ENCODE data around the gene OR2T4.

DNA sequence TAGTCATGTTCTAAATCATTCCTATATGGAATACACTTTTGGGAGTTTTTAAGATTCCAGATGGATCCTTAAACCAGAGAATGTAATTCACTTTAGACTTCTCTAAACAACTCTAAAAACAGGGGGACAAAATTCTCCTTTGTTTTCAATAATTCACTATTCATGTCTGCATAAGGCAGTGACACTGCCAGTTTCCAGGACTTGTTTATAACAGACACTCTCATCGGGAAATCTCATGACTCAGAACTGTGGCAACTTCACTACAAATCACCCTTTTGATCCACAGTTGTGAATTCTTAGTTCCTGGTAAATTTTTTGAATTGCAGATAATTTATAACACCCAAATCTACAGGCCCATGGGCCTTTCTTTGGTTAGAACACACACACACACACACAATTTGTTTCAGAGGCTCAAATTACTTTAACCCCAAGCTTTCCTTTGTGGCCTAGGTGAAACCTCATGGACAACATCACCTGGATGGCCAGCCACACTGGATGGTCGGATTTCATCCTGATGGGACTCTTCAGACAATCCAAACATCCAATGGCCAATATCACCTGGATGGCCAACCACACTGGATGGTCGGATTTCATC, at the start of gene OR2T4:
- TF ChIP-seq TAF1 (IDR thresholded peaks at IDR 0.05; ENCODE audit: borderline replicate concordance, insufficient read depth, low read length): no peak
- TF ChIP-seq, protein P1, sequence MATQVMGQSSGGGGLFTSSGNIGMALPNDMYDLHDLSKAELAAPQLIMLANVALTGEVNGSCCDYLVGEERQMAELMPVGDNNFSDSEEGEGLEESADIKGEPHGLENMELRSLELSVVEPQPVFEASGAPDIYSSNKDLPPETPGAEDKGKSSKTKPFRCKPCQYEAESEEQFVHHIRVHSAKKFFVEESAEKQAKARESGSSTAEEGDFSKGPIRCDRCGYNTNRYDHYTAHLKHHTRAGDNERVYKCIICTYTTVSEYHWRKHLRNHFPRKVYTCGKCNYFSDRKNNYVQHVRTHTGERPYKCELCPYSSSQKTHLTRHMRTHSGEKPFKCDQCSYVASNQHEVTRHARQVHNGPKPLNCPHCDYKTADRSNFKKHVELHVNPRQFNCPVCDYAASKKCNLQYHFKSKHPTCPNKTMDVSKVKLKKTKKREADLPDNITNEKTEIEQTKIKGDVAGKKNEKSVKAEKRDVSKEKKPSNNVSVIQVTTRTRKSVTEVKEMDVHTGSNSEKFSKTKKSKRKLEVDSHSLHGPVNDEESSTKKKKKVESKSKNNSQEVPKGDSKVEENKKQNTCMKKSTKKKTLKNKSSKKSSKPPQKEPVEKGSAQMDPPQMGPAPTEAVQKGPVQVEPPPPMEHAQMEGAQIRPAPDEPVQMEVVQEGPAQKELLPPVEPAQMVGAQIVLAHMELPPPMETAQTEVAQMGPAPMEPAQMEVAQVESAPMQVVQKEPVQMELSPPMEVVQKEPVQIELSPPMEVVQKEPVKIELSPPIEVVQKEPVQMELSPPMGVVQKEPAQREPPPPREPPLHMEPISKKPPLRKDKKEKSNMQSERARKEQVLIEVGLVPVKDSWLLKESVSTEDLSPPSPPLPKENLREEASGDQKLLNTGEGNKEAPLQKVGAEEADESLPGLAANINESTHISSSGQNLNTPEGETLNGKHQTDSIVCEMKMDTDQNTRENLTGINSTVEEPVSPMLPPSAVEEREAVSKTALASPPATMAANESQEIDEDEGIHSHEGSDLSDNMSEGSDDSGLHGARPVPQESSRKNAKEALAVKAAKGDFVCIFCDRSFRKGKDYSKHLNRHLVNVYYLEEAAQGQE (IDR thresholded peaks at IDR 0.05; ENCODE audit: insufficient read depth in 1 of 2, low read depth in 2 of 2, low read length in 2 of 2): no peak
- TF ChIP-seq POLR2AphosphoS5 (IDR thresholded peaks at IDR 0.05; ENCODE audit: low read depth, low read length): no peak
